CD4-positive, alpha-beta T cell treated with Interleukin-15 for 4 hours (primary cell): Measurements from ENCODE around the gene SPATA31C2.
A peak's percentile ranks its signal among the peaks of the same experiment; 100 is the strongest.
"Not testable (repeated sequence)": the region's sequence is repeated elsewhere in the genome, so short reads cannot be mapped to it uniquely, and the experiment has no call there.

Experiments
- DNase-seq: peaks from one replicate; pipeline ENCODE4 v3.0.0-alpha.2; 2020; ENCODE audit warnings: low spot score

SPATA31C2 gene

GRCh38 chr9:88138375-88138774, at the start of gene SPATA31C2:
TSS of gene SPATA31C2 (minus strand) at chr9:88138475. CDS start at chr9:88138446, 29 bp downstream.
- not testable (repeated sequence) for DNase-seq

DNA sequence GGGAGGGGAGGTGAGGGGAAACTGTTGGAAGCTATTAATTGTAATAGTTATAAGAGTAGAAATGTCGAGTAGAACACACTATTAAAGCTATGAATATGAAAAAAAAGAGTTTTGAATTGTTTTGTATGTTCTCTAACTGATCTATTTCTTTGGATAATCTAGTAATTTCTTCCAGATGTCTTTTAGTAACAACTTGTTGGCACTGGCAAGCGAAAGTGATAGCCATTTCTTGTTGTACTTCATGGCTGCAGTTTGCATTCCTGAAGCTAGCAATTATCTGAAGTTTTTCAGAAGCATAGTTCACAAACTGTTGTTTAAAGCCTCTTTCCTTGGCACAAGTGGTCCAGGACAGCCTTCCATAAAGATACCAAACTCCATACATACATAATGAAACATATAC, 49.4 kb upstream of the SPATA31C2 start:
- DNase-seq: no peak

- DNase-seq: no peak
Measured at GRCh38 chr9:88186495-88187110, 48.3 kb upstream of the SPATA31C2 start.

GRCh38 chr9:88184976-88185375, 46.7 kb upstream of the SPATA31C2 start:
- DNase-seq: no peak

- no peak for DNase-seq
Measured at GRCh38 chr9:88183798-88184495, 45.7 kb upstream of the SPATA31C2 start.

DNA sequence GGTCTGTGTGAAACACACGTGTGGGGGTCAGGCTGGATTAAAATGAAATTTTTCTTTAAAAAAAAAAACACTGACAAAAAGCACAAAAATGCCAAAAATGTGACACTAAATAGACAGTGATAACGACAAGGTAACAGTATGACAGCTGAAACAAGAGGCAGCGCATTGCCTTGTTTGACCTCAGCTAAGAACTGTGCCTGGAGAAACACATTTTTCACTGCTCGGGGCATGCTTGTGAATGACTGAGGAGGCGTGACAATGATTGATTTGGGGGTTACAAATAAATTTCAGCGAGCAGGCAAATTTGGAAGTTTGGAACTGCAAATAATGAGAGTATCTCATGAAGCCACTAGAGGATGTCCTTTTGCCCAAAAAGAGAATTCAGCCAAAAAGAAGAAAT, 44.2 kb upstream of the SPATA31C2 start:
- no peak for DNase-seq

DNA sequence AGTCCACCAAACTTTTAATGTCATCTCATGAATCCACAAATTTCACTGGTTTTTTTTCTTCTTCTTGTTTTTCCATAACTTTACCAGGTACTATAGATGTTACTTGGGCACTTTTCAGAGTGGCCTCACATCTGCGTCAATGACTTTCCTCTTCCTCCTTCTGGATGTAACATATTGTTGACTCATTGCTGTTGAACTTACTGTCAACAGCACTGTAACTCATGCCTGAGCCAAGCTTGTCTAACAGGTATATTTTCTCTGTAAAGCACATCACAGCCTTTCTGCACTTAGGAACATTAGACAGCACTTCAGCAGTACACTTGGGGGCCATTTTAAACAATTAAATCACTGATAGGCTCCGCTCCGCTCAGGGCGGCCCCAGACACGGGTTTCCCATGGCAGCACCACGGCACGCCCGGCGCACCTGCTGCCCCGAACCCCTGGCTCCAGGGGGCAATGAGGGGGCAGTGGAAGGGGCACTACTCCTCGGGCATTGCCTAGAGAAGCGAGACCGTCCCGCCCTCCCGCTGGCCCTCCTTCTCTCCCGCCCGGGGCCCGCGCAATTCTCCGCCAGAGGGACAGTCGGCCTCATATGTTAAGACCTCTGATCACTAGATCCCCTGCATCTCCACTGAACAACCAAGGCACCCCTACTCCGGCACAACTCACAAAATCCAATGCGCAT, 41.9 kb upstream of the SPATA31C2 start:
- DNase-seq: no peak

GRCh38 chr9:88179062-88179521, 40.8 kb upstream of the SPATA31C2 start:
- peak; percentile 1 for DNase-seq

GRCh38 chr9:88178641-88179040, 40.4 kb upstream of the SPATA31C2 start:
- no peak for DNase-seq

DNA sequence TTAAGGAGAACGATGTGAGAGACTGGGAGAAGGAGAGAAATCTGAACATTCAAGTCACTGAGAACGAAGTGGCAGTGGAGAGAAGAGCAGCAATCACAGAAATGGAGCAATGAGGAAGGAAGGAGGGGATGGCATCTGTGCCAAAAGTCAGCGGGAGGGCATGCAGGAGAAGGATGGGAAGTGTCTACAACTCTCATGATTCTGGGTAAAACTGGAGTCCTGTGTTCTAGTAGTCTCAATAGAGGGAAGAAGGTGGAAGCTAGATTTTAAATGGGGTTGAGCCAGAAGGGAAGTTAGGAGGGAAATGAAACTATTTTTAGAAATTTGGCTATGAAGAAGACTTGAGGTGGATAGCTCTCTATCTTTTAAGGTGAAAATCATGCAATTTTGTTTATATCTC, 39.1 kb upstream of the SPATA31C2 start:
- DNase-seq: no peak

- DNase-seq: no peak
Measured at GRCh38 chr9:88174324-88174723, 36.0 kb upstream of the SPATA31C2 start.

DNA sequence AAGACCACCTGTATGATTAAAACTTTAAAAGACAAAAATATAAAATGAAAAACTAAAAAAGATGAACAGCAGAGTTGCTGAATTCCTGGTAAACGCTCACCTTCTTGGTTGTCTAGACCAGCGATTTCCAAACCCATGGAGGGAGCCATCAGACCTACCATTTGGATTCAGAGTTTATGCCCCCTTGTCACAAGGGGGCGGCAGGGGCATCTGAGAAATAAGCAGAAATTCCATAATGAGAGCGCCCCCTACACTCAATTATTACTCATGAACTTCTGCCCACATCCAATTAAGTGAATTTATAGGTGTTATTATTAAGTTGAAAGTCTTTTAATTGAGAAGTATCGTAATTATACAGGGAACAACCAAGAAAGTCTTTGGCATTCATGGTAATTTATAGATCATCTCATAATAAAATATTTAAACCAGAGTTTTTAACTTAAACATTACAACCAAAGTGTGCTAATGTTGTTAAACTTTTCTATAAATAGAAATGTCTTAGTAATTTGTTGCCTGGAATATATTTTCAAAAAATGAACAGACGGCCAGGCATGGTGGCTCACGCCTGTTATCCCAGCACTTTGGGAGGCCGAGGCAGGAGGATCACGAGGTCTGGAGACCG, 35.2 kb upstream of the SPATA31C2 start:
- DNase-seq: peak; percentile 48

- no peak for DNase-seq
Measured at GRCh38 chr9:88169700-88170099, 31.4 kb upstream of the SPATA31C2 start.

DNA sequence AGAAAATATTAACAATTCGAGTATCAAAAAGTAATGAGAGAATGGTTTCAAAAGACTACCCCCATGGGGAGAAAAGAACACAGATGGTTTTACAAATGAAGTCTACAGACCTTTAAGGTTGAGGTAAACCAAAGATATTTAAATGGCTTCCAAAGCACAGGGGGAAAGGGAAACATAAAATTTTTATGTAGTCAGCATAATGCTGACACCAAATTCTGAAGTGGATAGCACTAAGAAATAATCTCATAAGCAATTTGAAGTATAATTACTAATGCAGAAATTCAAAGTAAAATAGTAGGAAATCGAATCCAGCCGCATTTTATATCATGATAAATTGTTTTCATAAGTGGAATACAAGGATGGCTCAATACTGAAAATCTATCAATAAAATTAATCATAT, 30.3 kb upstream of the SPATA31C2 start:
- DNase-seq: no peak

DNA sequence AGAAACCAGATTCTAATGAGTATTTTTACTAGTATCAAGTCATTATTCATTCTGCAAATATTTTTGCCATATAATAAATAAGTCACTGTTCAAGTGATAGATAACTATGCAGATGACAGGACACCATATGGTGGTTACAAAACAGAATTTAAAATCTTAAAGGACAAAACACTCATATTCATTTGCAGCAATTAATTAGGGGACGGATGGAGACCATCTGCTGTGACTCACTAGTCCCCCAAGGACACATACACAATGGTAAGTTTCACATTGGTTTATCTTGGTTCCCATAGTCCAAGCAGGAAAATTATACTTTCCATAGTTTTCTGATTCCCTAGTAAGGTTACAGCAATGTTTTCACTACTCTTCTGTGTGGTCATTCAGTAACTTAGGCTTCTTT, 28.4 kb upstream of the SPATA31C2 start:
- DNase-seq: no peak

GRCh38 chr9:88164850-88165249, 26.6 kb upstream of the SPATA31C2 start:
- DNase-seq: no peak

- no peak for DNase-seq
Measured at GRCh38 chr9:88161144-88161543, 22.9 kb upstream of the SPATA31C2 start.

GRCh38 chr9:88143957-88144625, 5.8 kb upstream of the SPATA31C2 start:
- no peak for DNase-seq

GRCh38 chr9:88143179-88143578, 4.9 kb upstream of the SPATA31C2 start:
- no peak for DNase-seq

- DNase-seq: not testable (repeated sequence)
Measured at GRCh38 chr9:88133552-88133951, 4.7 kb downstream of the SPATA31C2 start.

DNA sequence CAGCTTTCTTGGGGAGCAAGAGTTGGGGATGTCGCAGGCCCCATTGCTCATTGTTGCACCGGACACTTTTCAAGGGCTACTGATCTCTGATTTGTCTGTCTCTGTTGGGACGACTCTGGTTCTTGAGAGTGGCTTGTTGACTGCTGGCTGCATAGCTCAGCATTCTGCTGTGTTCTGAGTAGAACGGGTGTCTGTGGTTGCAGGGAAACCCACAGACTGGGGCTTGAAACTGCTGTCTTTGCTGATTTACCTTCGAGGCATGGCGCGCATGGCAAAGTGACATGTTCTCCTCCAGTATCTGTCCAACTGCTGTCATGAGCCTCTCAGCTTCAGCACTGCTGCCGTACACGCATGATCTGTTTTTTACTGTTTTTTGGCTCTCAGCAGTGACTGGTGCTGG, 8.7 kb downstream of the SPATA31C2 start:
- DNase-seq: not testable (repeated sequence)

DNA sequence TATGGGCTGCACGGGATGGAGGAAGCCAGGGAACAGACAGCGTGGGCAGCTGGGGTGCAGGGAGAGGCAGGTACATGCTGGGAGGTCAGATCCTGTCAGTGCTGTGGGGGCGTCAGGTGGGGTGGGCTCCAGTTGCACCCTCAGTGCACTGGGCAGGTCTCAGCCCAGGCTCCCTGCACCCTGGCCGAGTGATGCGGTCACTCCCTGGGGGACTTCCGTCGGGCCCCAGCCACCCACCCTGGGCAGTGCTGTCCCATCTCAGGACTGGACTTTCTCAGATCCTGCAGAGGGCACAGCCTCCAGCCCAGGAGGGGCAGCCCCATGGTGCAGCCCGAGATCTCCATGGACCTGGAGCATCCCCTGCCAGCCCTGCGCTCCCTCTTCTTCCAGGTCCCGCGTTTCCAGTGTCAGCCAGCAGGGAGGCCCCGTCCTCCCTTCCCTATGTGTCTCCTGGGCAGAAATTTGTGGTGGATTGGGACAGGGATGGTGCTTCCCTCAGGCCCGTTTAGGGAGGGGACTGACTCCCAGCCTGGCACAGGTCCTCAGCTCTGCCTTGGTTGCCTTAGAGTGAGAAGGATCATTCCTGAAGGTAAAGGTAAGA, 10.5 kb downstream of the SPATA31C2 start:
- DNase-seq: not testable (repeated sequence)
